BJ (cell line): ENCODE results near the gene MRPL22. TPM values are rescaled to one million over a fixed set of nuclear protein-coding genes. Genes with fewer than 3 reads are reported as not detected.
"Not testable (repeated sequence)": the region's sequence is repeated elsewhere in the genome, so short reads cannot be mapped to it uniquely, and the experiment has no call there.

ENCODE experiments used
- CTCF ChIA-PET: fragments of 350-600 bp; formaldehyde crosslinking; extraction: SDS; loops from one replicate; lab custom pipeline; 2021; ENCODE audit warnings: antibody characterized with exemption, inconsistent platforms; lab: Yijun Ruan, JAX
- POLR2A ChIA-PET: fragments of 300-600 bp; sonication (Branson Sonifier 250); formaldehyde crosslinking; extraction: SDS; loops from one replicate; lab custom pipeline; 2021; ENCODE audit warnings: antibody characterized with exemption; lab: Charles Lee
- DNase-seq: peaks from one replicate; pipeline ENCODE4 v3.0.0-alpha.2; 2011; ENCODE audit warnings: low read depth
- H3K27me3 ChIP-seq: 2 replicates; pipeline ENCODE4 v1.6.0; 2011; ENCODE audit warnings: low read length; ENCODE audit not compliant: control insufficient read depth, insufficient read depth
- H3K36me3 ChIP-seq: 2 replicates; pipeline ENCODE4 v1.5.1; 2011; ENCODE audit warnings: low read length; ENCODE audit not compliant: control insufficient read depth, insufficient read depth
- H3K4me3 ChIP-seq: 2 replicates; pipeline ENCODE4 v1.5.1; 2011; ENCODE audit warnings: low read depth, mild to moderate bottlenecking, control low read depth, low read length
- polyA plus RNA-seq: library from polyadenylated mRNA; depleted of rRNA; stranded (reverse); fragments of >200 nt; gene quantifications from 2 replicates; pipeline ENCODE4 v1.2.3, GENCODE V29; 2011
- TF ChIP-seq, protein P1 (sequence below): IDR thresholded peaks from 2 replicates; pipeline ENCODE4 v1.5.1; 2011; ENCODE audit warnings: low read depth, mild to moderate bottlenecking, control low read depth, inconsistent platforms, low read length, moderate library complexity; ENCODE audit not compliant: insufficient read depth

Gene MRPL22
- polyA plus RNA-seq, 1 experiment: 32.0 TPM

DNA sequence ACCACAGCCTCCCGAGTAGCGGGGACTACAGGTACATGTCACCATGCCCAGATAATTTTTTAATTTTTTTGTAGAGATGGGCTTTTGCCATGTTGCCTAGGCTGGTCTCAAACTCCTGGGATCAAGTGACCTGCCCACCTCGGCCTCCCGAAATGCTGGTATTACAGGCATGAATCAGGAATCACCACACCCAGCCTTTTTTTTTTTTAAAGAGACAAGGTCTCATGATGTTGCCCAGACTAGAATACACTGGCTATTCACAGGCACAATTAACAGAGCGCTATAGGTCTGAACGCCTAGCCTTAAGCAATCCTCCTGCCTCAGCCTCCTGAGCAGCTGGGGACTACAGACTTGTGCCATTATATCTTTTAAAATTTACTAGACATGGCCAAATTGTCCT is 39.0 kb upstream of the MRPL22 start:
- H3K36me3 ChIP-seq: peaks cover 2% of the 10 kb centered on the region
- H3K27me3 ChIP-seq: no peaks in the 10 kb centered on the region
- TF ChIP-seq, protein P1, sequence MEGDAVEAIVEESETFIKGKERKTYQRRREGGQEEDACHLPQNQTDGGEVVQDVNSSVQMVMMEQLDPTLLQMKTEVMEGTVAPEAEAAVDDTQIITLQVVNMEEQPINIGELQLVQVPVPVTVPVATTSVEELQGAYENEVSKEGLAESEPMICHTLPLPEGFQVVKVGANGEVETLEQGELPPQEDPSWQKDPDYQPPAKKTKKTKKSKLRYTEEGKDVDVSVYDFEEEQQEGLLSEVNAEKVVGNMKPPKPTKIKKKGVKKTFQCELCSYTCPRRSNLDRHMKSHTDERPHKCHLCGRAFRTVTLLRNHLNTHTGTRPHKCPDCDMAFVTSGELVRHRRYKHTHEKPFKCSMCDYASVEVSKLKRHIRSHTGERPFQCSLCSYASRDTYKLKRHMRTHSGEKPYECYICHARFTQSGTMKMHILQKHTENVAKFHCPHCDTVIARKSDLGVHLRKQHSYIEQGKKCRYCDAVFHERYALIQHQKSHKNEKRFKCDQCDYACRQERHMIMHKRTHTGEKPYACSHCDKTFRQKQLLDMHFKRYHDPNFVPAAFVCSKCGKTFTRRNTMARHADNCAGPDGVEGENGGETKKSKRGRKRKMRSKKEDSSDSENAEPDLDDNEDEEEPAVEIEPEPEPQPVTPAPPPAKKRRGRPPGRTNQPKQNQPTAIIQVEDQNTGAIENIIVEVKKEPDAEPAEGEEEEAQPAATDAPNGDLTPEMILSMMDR: no peak
- DNase-seq: no peak
- no peak overlapping the region for H3K4me3 ChIP-seq
- ChIA-PET CTCF (interaction anchor here (1.3 to 1.5 kb wide), 2 partner anchors 8 to 26 kb away, joined by 5 to 6 read pairs; no protein-coding TSS in a partner anchor), POLR2A (no interaction called here)

DNA sequence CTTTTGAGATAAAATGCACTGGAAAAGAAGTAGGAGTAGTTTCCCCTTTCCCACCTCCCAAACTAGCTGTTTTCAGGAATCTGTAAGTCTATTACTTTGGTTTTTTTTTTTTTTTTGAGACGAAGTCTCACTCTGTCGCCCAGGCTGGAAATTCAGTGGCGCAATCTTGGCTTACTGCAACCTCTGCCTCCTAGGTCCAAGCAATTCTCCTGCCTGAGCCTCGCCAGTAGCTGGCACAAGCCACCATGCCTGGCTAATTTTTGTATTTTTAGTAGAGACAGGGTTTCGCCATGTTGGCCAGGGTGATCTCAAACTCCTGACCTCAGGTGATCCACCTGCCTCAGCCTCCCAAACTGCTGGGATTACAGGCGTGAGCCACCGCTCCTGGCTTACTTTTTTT is 35.3 kb upstream of the MRPL22 start:
- H3K27me3 ChIP-seq, DNase-seq, H3K4me3 ChIP-seq, POLR2A ChIA-PET, H3K36me3 ChIP-seq: not testable (repeated sequence)
- CTCF ChIA-PET: interaction anchor here (0.6 to 0.7 kb wide), 3 partner anchors 11 to 256 kb away, joined by 3 read pairs; no protein-coding TSS in a partner anchor

DNA sequence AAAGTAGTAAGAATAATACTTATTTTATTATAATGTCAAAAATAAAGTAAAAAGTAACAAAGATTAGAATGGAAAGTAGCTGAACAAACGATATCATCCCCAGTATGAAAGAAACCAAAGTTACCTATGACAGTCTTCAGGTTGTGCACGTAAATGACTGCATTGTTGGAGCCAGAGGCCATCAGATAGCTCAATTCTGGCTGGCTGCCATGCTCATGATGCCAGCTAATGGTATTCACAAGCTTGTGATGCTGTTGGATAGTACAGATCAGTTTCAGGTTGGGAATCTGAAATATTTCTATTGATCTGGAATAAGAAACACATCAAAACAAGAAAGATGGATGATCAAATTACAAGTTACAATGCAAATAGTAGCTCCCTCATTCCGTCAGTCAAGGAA is 24.0 kb upstream of the MRPL22 start:
- TF ChIP-seq, protein P1: no peak
- ChIA-PET POLR2A (interaction anchor here (0.5 kb wide), 1 partner anchor 314 kb away, joined by 3 read pairs; no protein-coding TSS in a partner anchor), CTCF (interaction anchor here (0.6 to 1.2 kb wide), 3 partner anchors 11 to 12 kb away, joined by 3 read pairs; no protein-coding TSS in a partner anchor)
- H3K36me3 ChIP-seq: peaks cover 5% of the 10 kb centered on the region; the same call in 1 of the 2 replicates
- no peaks in the 10 kb centered on the region for H3K27me3 ChIP-seq
- no peak for DNase-seq
- no peak overlapping the region for H3K4me3 ChIP-seq

DNA sequence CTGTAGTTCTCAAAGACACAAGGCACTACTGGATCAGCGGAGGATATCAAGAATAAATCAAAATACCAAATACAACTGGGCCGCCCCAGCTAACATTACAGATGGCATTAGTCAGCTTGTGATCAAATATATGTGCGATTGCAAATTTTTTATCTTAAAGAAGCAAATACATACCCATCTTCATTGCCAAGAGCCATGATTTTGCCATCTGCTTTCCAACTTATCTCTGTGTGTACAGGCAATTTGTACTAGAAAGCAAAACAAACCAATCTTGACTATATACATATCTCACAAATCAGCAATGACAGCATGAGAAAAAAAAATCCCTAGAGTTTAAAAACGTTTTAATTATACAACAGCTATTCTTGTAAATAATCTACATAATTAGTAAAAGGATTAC is 23.1 kb upstream of the MRPL22 start:
- DNase-seq: no peak
- H3K36me3 ChIP-seq: peaks cover 4% of the 10 kb centered on the region; the same call in 1 of the 2 replicates
- POLR2A ChIA-PET: no interaction called here
- H3K27me3 ChIP-seq: no peaks in the 10 kb centered on the region
- CTCF ChIA-PET: no interaction called here
- TF ChIP-seq, protein P1: no peak
- no peak overlapping the region for H3K4me3 ChIP-seq

DNA sequence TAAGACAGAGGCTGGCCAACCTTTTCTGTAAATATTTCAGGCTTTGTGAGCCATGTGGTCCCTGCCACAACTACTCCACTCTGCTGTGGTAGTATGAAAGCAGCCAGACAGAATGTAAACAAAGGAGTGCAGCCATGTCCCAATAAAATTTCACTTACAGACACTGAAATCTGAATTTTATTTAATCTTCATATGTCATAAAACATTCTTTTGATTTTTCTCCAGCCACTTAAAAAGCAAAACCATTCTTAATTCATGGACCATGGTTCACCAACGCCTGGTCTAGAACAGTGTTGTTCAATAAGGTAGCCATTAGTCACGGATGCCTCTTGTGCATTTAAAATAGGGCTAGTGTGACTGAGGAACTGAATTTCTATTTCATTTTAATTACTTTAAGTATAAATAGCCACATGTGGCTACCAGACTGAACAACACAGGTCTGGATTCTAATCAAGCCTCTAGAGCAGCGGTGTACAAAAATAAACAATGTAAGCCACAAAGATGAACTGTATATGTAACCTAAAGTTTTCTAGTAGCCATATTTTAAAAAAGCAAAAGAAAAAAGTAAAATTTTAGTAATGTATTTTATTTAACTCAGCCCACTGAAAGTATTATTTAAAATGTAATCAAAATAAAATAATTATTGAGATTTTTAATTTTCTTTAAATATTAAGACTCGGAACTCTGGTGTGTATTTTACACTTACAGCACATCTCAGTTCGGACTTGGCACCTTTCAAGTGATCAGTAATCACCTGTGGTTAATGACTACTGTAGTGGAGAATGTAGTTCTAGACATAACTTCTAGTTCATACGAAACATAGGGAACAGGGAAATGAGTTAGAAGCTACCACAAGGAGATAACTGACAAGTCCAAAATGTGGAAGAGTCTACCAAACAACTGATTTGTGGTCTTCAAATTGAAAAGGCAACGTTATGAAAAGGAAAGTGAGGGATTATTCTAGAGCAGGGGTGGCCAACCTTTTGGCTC is 17.1 kb upstream of the MRPL22 start:
- DNase-seq: peak; percentile 86
- H3K4me3 ChIP-seq: no peak overlapping the region
- H3K36me3 ChIP-seq: peaks cover 10% of the 10 kb centered on the region
- no peaks in the 10 kb centered on the region for H3K27me3 ChIP-seq
- ChIA-PET POLR2A (no interaction called here), CTCF (interaction anchor here (0.6 to 1.1 kb wide), 2 partner anchors 222 to 281 kb away, joined by 4 read pairs; no protein-coding TSS in a partner anchor)
- TF ChIP-seq, protein P1: no peak
